NCI-H128 (cell line): Measurements from ENCODE around the gene POGK.
"Not testable (repeated sequence)": the region's sequence is repeated elsewhere in the genome, so short reads cannot be mapped to it uniquely, and the experiment has no call there.

Experiments
- DNase-seq: peaks from one replicate; lab custom pipeline; 2025; ENCODE audit not compliant: unreplicated experiment; lab: John Stamatoyannopoulos, UW

The POGK gene

DNA sequence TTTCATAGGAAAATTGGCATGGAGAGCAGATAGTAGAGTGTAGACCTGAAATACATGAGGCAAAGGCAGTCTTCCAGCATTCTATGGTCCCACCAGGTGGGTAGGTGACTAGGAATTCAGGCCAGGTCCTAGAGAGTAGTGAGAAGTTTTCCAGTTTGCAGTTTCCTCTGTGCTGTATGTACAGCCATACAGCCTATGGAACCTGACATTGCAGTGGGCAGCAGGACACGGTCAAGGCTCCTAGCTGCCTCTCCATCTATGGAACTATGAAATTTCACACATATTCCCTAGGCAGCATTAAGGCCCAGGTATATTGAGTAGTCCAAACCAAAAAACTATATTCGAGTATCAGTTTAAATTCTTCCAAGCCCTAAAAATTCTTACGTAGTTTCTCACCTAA lies 16.3 kb downstream of the POGK start:
- no peak for DNase-seq

DNA sequence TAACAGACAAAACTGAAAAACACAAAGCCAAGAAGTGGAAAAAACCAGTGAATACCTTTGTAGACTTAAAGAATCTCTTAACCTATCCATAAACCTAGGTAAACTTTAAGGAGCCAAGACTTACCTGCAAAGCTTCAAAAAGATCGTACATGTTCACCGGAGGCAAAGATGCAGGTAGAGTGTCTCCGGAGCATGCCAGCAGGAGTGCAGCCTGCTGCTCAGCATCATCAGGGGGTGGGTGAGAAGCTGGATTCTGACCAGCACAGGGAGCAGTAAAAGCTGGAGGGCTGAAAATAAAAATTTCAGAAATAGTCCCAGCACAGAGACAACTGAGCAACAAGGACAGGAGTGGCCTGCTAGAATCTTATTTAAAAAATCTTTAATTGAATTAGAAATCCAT lies 18.7 kb downstream of the POGK start:
- DNase-seq = no peak

DNA sequence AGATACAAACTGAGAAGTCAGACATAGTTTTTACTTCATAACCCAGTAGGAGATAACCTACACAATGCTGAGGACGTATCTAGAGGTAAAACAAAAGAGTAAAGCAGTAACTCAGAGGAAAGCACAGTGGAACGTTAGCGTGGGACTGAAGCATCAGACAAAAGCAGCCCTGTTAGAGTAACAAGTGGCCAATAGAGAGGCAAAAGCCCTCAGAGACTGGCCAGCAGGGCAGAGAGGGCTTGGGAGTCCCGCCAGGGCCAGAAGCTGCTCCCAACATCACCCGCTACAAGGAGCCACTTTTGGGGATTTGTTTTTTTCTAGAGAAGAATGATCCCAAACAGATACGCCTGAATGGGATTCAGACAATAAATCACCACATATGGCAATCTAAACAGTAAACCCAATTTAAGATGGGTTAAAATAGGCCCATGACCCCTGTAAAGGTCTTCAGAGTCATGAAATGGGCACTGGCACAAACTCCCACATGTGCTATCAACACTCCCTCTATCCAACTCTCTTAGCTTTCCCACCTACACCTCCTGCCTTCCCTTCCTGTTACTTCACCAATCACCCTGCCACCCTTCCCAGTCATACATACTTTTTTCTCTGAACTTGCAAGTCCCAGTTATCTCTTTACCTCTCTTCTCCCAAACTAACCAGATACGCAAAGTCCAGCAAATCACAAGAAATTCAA lies 19.6 kb downstream of the POGK start:
- no peak for DNase-seq

DNA sequence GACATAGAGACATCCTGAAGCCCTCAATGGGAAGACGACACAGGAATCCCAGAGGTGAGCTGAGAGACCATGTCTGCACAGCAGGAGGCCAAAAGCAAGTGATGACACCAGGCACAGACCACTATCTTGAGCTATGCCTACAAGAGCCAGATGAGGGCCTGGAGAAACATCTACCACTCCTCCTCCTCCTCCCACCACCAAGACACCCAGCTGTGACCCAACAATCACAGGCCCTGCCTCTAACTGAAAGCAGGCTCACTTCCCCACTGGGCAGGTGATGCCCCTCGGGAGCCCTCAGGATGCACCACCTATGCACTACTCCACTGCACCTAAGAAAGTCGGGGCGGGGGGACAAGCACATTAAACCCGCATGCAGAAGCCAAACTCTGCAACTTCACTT lies 20.3 kb downstream of the POGK start:
- DNase-seq = no peak

DNA sequence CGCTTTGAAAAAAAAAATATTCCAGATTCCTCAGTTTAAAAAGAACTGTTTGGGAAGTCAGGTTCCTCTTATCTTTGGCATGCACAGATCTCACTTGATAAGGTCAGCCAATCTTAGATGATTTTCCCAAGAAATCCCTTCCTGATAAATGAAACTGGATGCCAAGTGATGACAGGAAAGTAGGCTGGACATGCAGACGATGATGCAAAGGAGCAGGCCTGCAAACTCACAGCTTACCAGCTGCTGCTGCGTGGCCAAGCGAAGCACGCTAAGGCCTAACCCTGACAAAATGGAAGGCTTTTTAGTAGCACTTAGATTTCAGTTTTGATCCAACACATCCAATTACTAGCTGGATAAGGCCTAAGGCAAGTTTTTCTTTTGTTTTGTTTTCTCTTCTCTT lies 26.7 kb downstream of the POGK start:
- DNase-seq = no peak

DNA sequence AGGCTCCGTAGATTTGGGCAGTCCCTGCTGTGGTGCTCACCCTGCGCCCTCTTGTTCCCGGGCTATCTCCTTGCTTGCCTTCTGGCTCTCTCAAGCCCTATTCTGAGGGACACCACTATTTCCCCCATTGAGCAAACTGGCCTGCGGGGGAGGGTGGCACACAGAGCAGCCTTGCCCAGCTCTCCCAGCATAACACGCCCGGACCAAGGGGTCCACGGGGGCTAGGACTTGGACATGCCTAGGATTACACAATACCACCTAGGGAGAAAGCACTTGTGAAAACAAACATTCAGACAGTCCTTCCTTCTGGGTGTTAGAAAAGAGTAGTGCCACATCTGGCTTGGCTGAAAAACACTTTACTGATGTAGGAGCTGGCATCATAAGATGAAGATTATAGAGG lies 29.4 kb downstream of the POGK start:
- no peak for DNase-seq

DNA sequence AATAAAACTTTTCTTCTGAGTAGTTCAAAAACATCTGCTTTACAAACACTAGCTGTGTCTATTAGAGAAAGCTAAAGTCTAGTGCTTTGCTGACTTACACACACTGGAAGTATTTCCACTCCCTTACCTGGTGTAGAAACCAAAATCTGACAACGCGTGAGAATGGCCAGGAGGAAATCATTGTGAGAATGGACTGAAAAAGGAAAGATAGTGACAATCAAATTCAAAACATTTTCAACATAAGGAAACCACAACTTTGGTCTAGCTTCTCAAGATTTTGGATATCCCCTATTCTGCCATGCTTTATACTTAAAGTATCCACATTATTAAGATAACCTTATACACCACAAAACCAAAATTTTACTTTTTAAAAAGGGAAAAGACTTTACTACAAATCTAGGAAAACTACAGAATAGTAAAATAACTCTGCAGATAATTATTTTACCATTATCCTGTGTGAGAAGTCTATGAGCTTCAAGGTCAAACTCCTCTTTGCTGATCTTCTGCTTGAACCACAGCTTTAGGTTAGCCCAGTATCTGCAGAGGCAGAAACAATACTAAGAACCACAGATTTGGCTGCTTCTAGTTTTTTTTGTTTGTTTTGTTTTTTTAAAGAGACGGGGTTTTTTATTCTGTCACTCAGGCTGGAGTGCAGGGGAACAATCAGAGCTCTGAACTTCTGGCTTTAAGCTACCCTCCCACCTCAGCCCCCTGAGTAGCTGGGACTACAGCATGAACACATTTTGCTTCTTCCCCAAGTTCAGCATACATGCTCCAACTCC lies 30.2 kb downstream of the POGK start:
- DNase-seq = no peak

DNA sequence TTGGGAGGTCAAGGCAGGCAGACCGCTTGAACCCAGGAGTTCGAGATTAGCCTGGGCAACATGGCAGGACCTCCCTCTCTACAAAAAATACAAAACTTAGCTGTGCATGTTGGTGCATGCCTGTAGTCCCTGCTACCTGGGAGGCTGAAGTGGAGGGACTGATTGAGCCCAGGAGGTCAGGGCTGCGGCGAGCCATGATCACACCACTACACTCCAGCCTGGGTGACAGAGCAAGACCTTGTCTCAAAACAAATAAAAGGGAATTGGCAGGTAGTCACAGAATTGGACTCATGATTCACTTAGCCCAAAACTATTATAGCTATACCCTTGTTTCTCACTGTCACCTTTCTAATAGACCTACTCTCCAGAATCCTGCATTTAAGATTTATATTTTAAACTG lies 31.3 kb downstream of the POGK start:
- DNase-seq = no peak

DNA sequence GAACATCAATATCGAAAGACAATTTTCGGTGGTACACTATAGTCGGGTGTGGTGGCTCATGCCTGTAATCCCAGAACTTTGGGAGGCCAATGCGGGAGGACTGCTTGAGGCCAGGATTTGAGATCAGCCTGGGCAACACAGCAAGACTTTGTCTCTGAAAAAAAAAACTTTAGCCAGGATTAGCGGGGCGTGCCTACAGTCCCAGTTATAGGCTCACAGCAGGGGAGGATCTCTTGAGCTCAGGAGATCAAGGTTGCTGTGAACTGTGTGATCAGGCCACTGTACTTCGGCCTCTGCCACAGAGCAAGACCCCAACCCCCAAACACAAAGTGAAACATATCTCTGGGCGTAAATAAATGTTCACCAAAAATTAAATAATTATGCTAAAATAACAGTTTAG lies 35.2 kb downstream of the POGK start:
- no peak for DNase-seq

DNA sequence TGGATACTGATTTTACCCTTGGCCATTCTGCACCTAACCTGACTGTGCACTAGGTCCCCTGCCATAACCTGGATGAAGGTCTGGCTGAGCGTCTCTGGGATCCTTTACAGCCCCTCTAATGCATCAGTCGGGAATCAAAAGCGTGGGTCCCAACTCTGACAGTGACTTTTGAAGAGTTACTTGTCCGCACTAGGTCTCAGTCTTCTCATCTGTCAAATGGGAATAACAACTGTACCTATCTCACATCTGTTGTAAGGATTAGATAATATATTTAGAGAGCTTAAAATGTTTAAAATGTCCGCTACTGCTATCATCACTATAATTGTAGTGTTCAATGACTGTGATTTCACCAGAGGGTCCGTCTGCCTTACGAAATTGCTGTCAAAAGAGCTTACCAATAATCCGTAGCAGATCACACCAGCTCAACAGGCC lies 36.0 kb downstream of the POGK start:
- DNase-seq = no peak

DNA sequence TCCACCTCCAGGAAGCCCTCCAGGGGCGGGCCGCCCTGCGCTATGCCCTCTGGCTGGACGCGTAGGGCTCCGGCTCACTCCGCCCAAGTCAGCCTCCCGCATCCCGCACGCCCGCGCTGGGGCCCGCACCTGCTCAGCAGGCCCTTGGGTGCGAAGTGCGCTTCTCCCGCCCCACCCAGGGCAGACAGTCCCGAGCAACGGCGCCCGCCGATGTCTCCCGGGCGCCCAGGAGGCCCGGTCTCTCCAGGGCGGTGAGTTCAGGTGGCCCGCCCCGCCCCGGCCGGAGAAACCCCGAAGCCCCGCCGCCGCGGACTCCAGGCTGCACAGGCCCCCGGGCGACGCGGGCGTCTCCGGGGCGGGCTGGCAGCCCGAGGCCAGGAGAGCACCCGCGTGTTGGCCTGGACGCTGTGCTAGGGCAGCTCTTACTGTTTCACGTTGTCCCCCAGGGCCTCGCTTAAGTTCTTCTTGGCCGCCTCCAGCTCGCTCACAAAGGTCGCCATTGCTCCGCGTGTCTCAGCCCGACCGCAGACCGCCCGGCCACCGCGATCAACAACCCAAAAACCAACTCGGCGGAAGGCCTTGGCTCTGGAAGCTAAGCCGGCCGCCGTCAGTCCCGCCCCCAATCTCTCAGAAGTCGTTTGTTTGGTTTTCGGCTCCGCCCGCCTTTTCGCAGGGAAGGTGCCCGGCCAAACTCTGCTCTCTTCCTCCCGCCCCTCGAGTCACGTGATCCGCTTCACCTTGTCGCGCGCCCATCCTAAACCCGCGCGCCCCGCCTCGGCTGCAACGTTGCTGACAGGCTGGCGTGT lies 36.7 kb downstream of the POGK start, which contains the start of gene TADA1:
Gene TADA1, minus strand, starts transcription at position 531 of the 806 bp plus-strand sequence. Its CDS starts 31 bp downstream, at position 500.
- DNase-seq = peak; percentile 99

DNA sequence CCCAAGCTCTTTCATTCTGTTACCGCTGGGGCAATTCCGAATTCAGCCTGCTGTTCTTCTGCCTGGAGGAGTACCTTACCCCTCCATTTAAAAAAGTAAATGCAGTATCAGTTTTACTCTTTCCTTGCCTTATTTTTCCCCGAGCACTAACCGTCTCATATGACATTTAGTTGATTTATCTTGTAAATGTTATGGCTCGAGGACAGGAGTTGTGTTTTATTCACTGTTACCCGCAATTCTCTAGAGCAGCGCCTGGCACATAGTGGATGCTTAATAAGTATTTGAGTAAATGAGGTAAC lies 37.2 kb downstream of the POGK start:
- no peak for DNase-seq

DNA sequence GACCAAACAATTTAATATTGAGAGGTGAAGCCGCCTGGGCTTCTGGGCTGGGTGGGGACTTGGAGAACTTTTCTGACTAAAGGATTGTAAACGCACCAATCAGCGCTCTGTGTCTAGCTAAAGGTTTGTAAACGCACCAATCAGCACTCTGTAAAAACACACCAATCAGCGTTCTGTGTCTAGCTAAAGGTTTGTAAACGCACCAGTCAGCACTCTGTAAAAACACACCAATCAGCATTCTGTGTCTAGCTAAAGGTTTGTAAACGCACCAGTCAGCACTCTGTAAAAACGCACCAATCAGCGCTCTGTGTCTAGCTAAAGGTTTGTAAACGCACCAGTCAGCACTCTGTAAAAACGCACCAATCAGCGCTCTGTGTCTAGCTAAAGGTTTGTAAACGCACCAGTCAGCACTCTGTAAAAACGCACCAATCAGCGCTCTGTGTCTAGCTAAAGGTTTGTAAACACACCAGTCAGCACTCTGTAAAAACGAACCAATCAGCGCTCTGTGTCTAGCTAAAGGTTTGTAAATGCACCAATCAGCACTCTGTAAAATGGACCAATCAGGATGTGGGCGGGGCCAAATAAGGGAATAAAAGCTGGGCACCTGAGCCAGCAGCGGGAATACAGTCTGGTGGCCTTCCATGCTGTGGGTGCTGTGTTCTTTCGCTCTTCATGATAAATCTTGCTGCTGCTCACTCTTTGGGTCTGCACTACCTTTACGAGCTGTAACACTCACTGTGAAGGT lies 39.1 kb downstream of the POGK start:
- DNase-seq = not testable (repeated sequence)

DNA sequence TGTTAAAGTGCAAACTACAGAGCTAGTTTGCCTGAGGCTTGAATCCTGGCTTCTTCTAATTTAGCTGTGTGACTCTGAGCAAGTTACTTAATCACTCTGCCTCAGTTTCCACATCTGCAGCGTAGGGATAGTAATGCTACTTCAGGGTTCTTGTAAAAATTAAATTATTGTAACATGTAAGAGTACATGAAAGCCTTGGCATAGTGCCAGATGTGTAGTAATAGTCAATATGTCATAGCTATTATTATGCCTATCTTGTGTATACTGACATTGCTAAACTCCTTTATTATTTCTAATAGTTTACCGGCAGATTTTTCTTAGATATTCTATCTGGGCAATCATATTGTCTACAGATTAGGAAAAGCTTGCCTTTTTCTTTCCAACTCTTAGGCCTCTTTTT lies 43.6 kb downstream of the POGK start:
- DNase-seq = no peak

DNA sequence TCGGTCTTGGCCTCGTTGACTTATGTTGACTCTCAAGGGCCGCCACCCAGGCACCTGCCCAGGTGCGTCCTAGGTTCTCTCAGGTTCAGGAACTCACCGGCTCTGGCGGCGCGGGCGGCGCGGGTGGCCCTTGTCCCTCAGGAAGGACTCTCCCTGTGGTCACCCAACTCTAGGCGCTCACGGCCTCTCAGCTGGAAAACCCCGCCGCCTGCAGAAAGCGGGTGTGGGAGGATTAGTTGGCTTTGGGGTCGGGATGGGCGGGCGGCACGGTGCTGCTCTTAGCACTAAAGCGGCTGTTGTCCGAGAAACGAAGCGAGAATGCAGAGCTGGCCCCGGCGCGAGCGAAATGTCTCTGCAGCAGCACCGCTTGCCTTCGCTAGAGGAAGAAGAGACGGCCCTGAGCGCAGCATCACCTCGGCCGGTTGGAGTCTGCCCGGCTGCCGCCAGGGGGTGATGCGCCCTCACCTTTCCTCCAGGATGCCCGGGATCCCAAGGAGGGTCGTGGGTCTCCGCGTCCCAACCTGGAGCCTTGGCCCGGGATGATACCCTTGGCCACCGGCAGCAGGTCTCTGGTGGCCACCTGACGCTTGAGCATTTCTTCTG lies 44.9 kb downstream of the POGK start:
- no peak for DNase-seq

DNA sequence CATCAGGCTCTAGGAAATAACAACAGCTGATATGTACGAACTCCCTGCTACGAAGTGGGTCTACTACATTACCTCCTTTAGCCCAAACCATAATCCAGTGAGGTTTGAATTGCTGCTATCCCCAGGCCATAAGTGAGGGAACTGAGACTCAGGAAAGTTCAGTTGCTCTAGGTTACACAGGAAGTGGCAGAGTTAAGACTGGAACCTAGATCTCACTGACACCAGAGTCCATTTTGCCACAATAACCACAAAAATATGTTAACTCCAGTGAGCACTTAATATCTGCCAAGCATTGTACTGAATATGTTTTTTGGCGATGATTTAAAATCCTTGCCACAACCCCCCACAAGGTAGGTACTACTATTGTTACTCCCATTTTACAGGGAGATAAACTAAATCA lies 45.7 kb downstream of the POGK start:
- DNase-seq = no peak

DNA sequence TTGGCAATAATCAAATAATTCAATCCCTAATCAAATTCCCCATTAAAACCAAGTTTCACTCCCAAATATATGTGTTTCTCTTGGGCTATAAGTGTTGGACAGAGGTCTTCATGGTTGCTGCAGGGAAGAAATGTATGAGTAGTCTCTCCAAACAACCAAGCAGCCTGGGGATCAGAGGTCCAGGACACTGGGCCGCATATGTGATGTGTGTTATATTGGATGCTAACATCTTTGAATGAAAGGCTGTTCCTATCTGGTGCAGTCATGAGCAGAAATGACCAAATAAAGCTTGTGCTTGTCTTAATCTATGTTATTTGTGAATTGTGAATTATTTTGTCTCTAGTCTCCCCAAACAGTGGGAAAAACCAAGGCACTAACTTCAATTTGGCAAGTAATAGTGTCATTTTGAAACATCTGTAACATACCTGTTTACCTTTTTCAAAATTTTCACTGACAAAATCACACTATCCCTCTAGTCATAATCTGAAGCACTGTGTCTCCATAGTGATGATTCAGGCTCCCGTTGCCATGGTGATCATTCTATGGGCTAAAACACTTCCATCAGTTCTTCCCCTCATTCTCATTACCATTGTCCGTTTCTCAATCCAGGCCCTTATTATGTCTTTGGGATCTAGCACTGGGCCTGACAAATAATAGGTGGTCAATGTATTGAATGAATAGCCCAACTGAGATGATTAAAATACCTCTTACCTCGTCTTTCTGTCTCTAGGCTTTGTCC lies 49.3 kb downstream of the POGK start:
- no peak for DNase-seq

DNA sequence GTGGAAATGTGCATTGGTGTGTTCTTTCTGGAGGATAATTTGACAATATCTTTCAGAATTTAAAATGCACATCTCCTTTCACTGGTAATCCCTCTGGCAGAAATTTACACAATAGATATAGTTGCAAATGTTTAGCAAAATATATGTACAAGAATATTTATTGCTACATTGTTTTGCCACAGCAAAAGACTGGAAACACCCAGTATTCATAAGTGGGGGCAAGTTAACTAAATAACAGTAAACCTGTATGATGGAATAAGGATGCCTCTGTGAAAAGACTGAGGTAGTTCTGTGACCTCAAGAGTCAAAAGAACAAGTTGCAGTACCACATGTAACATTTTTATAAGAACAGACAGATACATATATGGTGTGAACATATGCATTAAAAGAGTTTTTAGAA lies 50.5 kb downstream of the POGK start:
- no peak for DNase-seq

DNA sequence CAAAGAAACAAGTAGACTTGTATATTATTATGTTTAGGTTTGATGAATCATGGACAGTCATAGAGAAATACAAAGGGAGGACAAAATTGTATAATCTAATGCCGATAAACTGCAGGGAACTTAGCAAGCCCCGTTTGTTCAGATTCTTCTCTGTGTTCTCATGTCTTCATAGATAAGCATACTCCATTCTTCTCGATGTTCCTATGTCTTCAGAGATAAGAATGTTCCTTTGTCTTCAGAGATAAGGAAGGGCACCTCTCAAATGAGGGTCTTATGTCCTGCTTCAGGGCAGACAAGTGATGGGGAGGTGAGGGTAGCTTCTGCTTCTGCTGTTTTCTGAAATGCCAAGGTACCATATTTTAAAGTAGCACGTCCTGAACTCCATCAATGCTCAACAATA lies 56.5 kb downstream of the POGK start:
- no peak for DNase-seq

DNA sequence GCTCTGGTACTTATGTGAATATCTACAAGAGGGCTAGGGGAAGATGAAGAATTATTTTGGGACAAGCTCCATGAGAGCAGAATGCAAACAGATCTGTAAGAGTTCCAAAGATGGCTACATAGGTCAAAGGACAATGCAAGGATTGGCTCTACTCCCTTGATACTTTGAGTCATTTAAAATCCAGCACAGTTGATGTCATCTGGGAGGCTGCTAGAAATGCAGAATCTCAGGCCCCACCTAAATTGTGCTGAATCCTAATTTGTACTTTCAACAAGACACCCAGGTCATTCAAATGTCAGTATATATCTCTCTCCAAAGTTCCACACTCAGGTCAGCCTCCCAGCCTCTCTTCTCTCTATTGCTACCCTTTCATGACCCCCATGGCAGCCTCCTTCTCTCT lies 60.5 kb downstream of the POGK start:
- no peak for DNase-seq
